Amniotic stem cell (primary cell): ENCODE measurements around the gene CPD.
"Not testable (repeated sequence)": the region's sequence is repeated elsewhere in the genome, so short reads cannot be mapped to it uniquely, and the experiment has no call there.

Source experiments
- DNase-seq: peaks from one replicate; lab custom pipeline; 2025; lab: John Stamatoyannopoulos, UW

CPD gene

GRCh38 chr17:30388321-30389179 is 9.8 kb downstream of the CPD start:
- DNase-seq, result no peak

GRCh38 chr17:30389756-30390300 is 11.1 kb downstream of the CPD start:
- DNase-seq, result no peak

- DNase-seq, result no peak
These were observed 12.8 kb downstream of the CPD start for GRCh38 chr17:30391534-30391933.

- no peak for DNase-seq
These were observed 14.8 kb downstream of the CPD start for GRCh38 chr17:30393491-30393890.

GRCh38 chr17:30393911-30394867 is 15.5 kb downstream of the CPD start:
- no peak for DNase-seq

GRCh38 chr17:30395398-30396022 is 16.8 kb downstream of the CPD start:
- no peak for DNase-seq

GRCh38 chr17:30396129-30396528 is 17.4 kb downstream of the CPD start:
- DNase-seq, result no peak

GRCh38 chr17:30396612-30397011 is 17.9 kb downstream of the CPD start:
- no peak for DNase-seq

GRCh38 chr17:30398328-30399041 is 19.8 kb downstream of the CPD start:
- DNase-seq, result no peak

GRCh38 chr17:30401097-30401496 is 22.4 kb downstream of the CPD start:
- no peak for DNase-seq

- DNase-seq, result no peak
These were observed 26.4 kb downstream of the CPD start for GRCh38 chr17:30405161-30405560.

GRCh38 chr17:30410627-30411026 is 31.9 kb downstream of the CPD start:
- DNase-seq, result not testable (repeated sequence)

- DNase-seq, result not testable (repeated sequence)
These were observed 33.3 kb downstream of the CPD start for GRCh38 chr17:30412008-30412496.

- no peak for DNase-seq
These were observed 34.4 kb downstream of the CPD start for GRCh38 chr17:30413109-30413508.

GRCh38 chr17:30414486-30414885 is 35.8 kb downstream of the CPD start:
- no peak for DNase-seq

GRCh38 chr17:30415491-30415890 is 36.8 kb downstream of the CPD start:
- DNase-seq, result no peak

GRCh38 chr17:30418070-30418469 is 39.3 kb downstream of the CPD start:
- not testable (repeated sequence) for DNase-seq

GRCh38 chr17:30421592-30421991 is 42.9 kb downstream of the CPD start:
- no peak for DNase-seq

GRCh38 chr17:30422171-30422570 is 43.4 kb downstream of the CPD start:
- DNase-seq, result no peak

GRCh38 chr17:30424471-30424870 is 45.7 kb downstream of the CPD start:
- no peak for DNase-seq

GRCh38 chr17:30426292-30426691 is 47.6 kb downstream of the CPD start:
- DNase-seq, result no peak
